Pulmonary artery endothelial cell (primary cell): Measurements from ENCODE around the gene CES5A. TPM values are rescaled to one million over a fixed set of nuclear protein-coding genes. Genes with fewer than 3 reads are reported as not detected.
"Not testable (repeated sequence)": the region's sequence is repeated elsewhere in the genome, so short reads cannot be mapped to it uniquely, and the experiment has no call there.

Source experiments
- DNase-seq: peaks from one replicate; pipeline ENCODE4 v3.0.0-alpha.2; 2011; ENCODE audit warnings: low read depth, low spot score
- total RNA-seq: library from RNA; depleted of rRNA; stranded (reverse); fragments of >200 nt; gene quantifications from 2 replicates; pipeline ENCODE4 v1.2.3, GENCODE V29; 2014

Gene CES5A
- not detected in 2 replicates for total RNA-seq

GRCh38 chr16:55875273-55875672 lies at the start of gene CES5A:
CES5A (minus strand) TSS chr16:55875373; CDS start chr16:55875221, 152 bp downstream.
- no peak for DNase-seq

- no peak for DNase-seq
These were observed 47.5 kb upstream of the CES5A start for GRCh38 chr16:55922662-55923061.

GRCh38 chr16:55917373-55918160 lies 42.4 kb upstream of the CES5A start:
- DNase-seq = no peak

GRCh38 chr16:55915096-55915827 lies 40.1 kb upstream of the CES5A start:
- no peak for DNase-seq

GRCh38 chr16:55914383-55914782 lies 39.2 kb upstream of the CES5A start:
- DNase-seq = no peak

GRCh38 chr16:55913716-55914115 lies 38.5 kb upstream of the CES5A start:
- no peak for DNase-seq

- DNase-seq = not testable (repeated sequence)
These were observed 37.9 kb upstream of the CES5A start for GRCh38 chr16:55913121-55913520.

- DNase-seq = no peak
These were observed 36.8 kb upstream of the CES5A start for GRCh38 chr16:55912022-55912421.

GRCh38 chr16:55911616-55912015 lies 36.4 kb upstream of the CES5A start:
- DNase-seq = no peak

- DNase-seq = no peak
These were observed 34.7 kb upstream of the CES5A start for GRCh38 chr16:55909876-55910275.

GRCh38 chr16:55908641-55909040 lies 33.5 kb upstream of the CES5A start:
- no peak for DNase-seq

- DNase-seq = no peak
These were observed 32.5 kb upstream of the CES5A start for GRCh38 chr16:55907661-55908060.

GRCh38 chr16:55906123-55906522 lies 30.9 kb upstream of the CES5A start:
- no peak for DNase-seq

- DNase-seq = no peak
These were observed 30.5 kb upstream of the CES5A start for GRCh38 chr16:55905651-55906050.

- no peak for DNase-seq
These were observed 26.5 kb upstream of the CES5A start for GRCh38 chr16:55901566-55902217.

- DNase-seq = no peak
These were observed 25.6 kb upstream of the CES5A start for GRCh38 chr16:55900616-55901393.

- DNase-seq = no peak
These were observed 24.7 kb upstream of the CES5A start for GRCh38 chr16:55899857-55900256.

GRCh38 chr16:55898592-55898991 lies 23.4 kb upstream of the CES5A start:
- no peak for DNase-seq

GRCh38 chr16:55892821-55893220 lies 17.6 kb upstream of the CES5A start:
- no peak for DNase-seq

GRCh38 chr16:55889518-55889917 lies 14.3 kb upstream of the CES5A start:
- DNase-seq = no peak

- no peak for DNase-seq
These were observed 13.4 kb upstream of the CES5A start for GRCh38 chr16:55888546-55888945.
